Measurements from ENCODE around the gene CAMK2A. TPM values are rescaled to one million over a fixed set of nuclear protein-coding genes. Genes with fewer than 3 reads are reported as not detected.

The CAMK2A gene
- polyA plus RNA-seq, 3 donors, result 5.4 to 6.4 (median 6.0) TPM

GRCh38 chr5:150317048-150318003 lies 27.8 kb upstream of the CAMK2A start:
- no peak for DNase-seq

- DNase-seq, result no peak
These were observed 26.7 kb upstream of the CAMK2A start for GRCh38 chr5:150316320-150316719.

DNA sequence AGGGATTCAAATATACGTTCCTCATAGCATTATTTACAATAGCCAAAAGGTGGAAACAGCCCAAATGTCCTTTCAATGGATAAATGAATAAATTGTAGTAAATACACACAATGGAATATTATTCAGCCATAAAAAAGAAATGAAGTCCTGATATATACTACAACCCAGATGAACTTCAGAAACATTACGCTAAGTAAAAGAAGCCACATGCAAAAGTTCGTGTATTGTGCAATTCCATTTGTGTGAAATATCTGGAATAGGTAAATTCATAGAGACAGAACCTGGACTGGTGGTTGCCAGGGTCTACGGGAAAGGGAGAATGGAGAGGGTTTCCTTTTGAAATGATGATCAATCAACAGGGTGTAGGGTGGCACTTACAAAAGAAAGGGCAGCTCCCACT lies 25.7 kb upstream of the CAMK2A start:
- no peak for DNase-seq

DNA sequence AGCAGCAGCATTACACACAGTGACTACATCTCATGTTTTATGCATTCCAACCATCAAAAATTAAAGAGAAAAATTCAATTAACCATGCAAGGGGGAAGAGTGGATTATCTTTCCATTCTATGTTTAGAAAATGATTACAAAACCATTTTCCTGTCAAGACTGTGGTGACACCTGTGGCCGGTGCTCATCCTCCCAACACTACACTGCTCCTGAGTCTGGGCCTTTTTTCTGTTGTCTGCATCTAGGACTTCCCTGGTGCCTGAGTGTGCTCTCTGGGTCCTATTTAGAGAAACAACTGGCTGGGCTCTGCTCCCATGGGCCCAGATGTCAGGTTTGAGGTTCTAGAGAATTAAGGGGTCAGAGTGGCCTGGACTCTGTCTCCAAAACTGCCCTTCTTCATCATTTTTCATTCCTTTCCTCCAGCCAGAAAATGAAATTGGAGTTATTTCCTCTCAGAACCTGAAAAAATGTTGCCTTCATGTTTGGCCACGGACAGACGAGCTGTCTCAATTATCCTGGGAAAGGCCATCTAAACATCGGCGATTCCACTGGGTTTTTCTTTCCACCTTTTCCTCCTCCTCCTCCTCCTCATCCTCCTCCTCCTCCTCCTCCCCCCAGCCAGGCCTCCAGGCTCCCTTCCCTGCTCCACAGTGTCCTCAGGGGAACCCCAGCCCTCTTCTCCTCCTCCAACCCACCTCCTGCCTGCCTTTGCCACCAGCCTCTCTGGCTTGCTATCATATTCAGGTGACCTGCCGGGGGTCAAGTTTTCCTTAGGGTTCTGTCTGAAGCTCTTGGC lies 24.5 kb upstream of the CAMK2A start:
- no peak for DNase-seq

- DNase-seq, result no peak
These were observed 23.9 kb upstream of the CAMK2A start for GRCh38 chr5:150313501-150313900.

DNA sequence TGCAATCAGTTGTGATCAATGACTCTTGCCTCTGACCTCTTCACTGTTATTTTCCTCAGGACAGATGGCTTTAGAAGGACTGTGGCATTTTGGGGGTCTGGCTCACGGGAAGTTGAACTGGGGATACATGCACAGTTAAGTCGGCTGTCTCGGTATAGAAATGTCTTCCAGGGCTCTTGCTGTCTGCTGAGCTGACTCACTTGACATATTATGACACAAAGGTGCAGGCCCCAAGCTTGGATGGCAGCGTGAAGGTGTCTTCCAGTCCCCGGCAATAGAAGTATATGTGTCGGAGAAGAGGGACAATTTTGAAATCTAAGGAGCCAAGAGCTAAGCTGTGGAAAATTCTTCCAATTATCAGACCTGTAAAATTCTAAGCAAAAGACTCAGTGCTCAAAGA lies 22.9 kb upstream of the CAMK2A start:
- DNase-seq, result no peak

DNA sequence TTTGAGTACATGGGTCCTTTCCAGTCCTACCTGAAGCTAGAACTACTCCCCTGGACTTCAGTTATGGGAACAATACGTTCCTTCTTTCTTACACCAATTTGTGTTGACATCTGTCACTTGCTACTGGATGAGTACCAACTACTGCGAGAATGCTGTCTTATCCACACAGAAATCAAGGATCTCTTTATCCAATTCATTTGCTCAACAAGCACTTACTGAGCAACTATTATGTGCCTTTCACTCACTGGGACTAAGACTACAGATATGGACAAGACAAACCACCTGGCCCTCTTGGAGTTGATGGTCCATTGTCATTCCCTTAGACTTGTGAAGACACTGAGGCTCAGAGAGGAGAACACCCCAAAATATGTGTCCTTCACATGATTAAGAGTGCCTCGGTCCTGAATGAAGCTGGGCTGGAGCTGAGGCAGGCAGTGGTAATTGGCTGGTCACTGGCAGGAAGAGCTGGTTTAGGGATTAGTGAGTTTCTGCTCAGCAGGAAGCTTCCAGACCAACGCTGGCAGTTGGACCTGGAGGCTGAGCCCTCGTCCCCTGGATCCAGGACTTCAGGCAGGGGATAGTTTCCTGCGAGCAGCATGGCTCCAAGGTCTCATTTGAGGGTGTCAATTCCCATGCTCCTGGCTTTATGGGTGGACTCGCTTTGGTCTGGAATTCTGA lies 21.6 kb upstream of the CAMK2A start:
- DNase-seq, result no peak

GRCh38 chr5:150310246-150310645 lies 20.7 kb upstream of the CAMK2A start:
- DNase-seq, result no peak

- DNase-seq, result no peak
These were observed 20.3 kb upstream of the CAMK2A start for GRCh38 chr5:150309886-150310239.

DNA sequence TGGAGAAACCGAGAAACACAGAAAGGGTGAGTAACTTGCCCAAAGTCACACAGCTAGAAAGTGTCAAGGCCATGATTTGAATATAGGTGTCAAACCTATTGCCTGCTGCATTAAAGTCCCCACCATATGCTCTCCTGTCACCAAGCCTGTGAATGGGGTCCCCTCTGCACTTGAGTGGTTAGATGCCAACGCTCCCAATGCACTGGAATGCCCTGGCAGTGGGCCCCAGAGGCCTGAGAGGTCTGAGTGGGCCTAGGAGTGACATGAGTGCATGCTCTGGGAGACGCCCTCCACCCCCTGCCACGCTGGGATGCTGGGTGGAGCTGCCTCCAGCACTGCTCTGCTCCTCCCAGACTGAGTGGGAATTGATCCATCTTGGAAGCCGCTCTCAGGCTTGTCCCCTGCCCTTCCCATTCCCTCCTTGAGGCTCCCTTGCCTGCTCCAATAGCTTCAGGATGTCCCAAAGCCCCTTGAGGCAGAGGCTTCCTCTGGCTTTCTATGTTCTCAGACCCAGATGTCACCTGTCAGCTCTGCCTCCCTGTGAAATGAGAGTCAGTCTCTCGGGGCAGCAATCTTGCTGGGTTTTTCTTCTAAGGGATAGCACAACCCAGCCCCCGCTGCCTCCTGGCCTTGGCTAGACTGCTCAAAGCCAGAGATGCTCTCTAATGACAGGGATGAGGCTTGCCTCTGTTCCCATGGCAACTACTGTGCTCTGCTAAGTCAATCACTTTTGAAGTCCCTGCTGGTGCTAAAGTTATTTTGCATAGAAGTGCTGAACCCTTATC lies 19.7 kb upstream of the CAMK2A start:
- no peak for DNase-seq

DNA sequence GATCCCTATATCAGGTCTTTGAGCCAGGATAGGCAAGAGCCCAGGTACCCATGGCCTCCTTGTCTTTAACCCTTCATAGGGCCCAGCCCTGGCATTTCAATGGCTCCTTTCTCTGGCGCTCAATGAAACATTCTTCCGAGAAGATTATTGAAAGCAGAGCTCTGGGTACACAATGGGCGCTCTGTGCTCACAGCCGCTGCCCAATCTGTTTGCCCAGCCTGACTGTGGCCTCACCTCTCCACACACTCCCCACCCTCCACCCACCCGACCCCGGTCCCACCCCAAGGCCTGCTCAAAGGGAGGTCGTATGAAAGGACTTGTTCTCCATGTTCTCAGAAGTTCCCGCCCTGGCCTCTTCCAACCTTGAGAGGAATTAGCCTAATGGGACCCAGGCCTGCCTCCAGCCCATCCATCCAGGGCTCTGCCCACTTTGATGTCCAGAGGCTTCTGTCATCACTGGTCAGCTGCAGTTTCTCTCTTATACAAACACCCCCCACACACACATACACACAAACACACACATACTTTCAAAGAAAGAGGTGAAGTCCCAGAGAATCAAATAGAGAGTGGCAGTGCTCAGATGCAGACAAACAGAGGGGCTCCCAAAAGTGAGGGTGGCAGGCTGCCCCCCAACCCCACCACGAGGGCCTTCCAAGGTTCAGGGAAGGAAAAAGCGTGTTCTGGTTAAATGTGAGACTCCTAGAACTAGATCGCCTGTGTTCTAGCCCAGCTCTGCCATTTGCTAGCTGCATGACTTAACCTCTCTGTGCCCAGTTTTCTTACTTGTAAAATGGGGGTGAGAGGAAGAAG lies 18.2 kb upstream of the CAMK2A start:
- DNase-seq, result no peak

GRCh38 chr5:150306775-150307174 lies 17.2 kb upstream of the CAMK2A start:
- DNase-seq, result no peak

DNA sequence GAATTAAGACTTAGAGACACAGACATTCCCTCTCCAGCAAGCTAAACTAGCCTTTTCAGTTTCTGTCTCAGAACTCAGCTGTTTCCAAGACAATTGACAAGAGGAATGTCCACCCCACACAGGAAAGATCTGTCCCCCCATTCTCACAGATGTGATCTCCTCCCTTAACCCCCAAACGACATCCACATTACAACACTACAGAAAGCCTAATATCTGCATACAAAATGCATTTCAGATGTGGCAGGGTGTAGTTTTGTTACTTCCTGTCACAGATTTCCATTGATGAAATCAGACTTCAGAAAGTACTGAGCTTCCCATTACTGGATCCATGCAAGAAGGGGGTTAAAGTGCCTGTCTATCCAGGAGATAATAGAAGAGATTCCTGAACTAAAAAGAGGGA lies 16.0 kb upstream of the CAMK2A start:
- DNase-seq, result no peak

- DNase-seq, result no peak
These were observed 15.5 kb upstream of the CAMK2A start for GRCh38 chr5:150305095-150305494.

- DNase-seq, result no peak
These were observed 15.0 kb upstream of the CAMK2A start for GRCh38 chr5:150304481-150305081.

DNA sequence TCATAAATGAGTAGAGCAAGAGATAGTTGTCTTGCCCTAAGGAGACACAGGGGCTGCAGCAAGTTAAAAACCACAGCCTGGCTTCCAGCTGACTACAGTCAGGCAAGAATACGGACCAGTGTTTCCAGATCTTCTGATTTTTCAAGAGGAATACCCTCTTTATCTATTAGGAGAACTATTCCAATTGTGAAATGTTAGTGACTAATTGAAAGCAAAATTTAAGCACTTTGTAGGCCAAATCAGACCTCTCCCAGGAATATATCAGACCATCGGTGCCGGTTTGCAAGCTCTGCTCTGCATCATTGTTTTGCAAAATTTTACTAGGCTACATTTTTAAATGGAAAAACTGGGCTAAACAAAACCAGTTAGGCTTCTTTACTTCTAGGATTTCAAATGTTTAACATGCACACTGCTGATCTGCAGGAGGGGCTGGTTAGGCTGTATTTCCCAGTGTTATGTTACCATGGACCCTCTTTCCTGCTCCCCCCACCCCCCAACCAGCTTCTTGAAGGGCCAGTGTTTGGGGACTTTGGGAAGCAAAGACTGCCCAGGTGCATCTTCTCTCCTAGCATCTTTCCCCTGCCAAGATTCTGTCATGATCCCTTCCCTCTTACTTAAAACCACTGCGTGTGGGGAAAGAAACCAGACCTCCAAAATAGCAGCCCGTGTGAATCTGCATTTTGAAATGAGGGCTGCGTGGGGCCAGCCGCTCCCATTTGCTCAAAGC lies 14.2 kb upstream of the CAMK2A start:
- peak; percentile 79 for DNase-seq

GRCh38 chr5:150303070-150303615 lies 13.6 kb upstream of the CAMK2A start:
- no peak for DNase-seq

DNA sequence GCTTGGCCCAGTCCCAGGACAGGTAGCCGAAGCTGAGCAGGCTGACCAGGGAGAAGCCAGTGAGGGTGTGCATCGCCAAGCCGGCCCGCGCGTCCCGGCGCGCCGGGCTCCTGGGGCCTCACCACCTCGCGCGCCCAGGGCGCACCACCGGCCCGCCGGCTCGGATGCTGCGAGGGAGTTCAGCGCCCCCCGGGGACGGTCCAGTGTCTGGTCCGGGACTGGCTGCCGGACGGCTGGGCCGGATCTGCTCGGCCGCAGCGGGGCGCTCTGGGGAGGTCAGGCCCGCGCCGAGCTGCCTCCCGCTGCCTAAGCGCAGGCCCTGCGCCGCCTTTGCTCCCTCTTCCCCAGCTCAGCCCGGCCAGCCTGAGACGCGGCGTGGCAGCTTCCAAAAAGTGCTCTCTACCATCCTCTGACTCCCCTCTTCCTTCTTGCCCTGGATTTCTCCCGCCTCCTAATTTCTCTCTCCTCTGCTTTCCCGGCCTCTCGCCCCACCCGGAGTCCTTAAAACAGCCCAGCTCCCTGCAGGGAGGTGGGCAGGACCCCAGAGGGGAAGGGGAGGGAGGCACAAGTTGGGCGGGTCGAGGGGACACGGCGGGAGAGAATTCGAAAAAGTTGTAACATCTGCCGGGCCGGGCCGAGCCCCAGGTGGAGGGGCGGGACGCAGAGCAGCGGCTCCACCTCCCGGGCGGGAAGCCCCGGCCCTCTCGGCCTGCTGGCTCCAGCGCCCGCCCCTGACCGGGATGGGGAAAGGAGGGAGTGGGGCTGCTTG lies 12.9 kb upstream of the CAMK2A start, which contains the start of gene ARSI:
ARSI (minus strand) TSS at position 605 of the 769 bp plus-strand sequence; CDS start at position 73, 532 bp downstream.
- peak; percentile 78 for DNase-seq
